OCI-LY7 (cell line): ENCODE results near the gene GIPC2. TPM values are rescaled to one million over a fixed set of nuclear protein-coding genes. Genes with fewer than 3 reads are reported as not detected.

Experiments
- BruUV-seq: library from RNA; stranded (reverse); fragments of 400-500 nt; replicated peaks from 2 replicates; lab custom pipeline; 2021; lab: Mats Ljungman, UMichigan
- CTCF ChIA-PET: fragments of 300-600 bp; sonication (Branson Sonifier 250); formaldehyde crosslinking; loops from one replicate; lab custom pipeline; 2022; ENCODE audit warnings: antibody characterized with exemption; ENCODE audit not compliant: unreplicated experiment; lab: Charles Lee
- POLR2A ChIA-PET: fragments of 300-600 bp; sonication (Branson Sonifier 250); formaldehyde crosslinking; loops from one replicate; lab custom pipeline; 2022; ENCODE audit warnings: antibody characterized with exemption; lab: Charles Lee
- DNase-seq: peaks from one replicate; pipeline ENCODE4 v3.0.0-alpha.2; 2015; ENCODE audit warnings: low spot score
- H2AFZ ChIP-seq: fragments of 200-600 bp; sonication (generic), shearing (Covaris generic); 2 replicates; pipeline ENCODE4 v1.6.1; 2014; ENCODE audit warnings: mild to moderate bottlenecking, antibody characterized with exemption, low read length, moderate library complexity
- H3K27ac ChIP-seq: fragments of 200-600 bp; sonication (generic); 2 replicates; pipeline ENCODE4 v1.5.1; 2014; ENCODE audit warnings: mixed run types, low read depth, mild to moderate bottlenecking, moderate library complexity, low read length, inconsistent platforms; ENCODE audit not compliant: poor library complexity, severe bottlenecking
- H3K36me3 ChIP-seq: fragments of 200-600 bp; sonication (generic); 2 replicates; pipeline ENCODE4 v1.6.1; 2014; ENCODE audit warnings: mild to moderate bottlenecking, antibody characterized with exemption, low read length, moderate library complexity, mixed read lengths; ENCODE audit not compliant: insufficient read depth
- H3K4me1 ChIP-seq: fragments of 200-600 bp; sonication (generic); 2 replicates; pipeline ENCODE4 v1.5.1; 2014; ENCODE audit warnings: mild to moderate bottlenecking, low read length; ENCODE audit not compliant: insufficient read depth, poor library complexity, severe bottlenecking
- H3K4me2 ChIP-seq: fragments of 200-600 bp; sonication (generic); 2 replicates; pipeline ENCODE4 v1.6.1; 2014; ENCODE audit warnings: mild to moderate bottlenecking, low read length
- H3K4me3 ChIP-seq: fragments of 200-600 bp; sonication (generic); 2 replicates; pipeline ENCODE4 v1.5.1; 2014; ENCODE audit warnings: mild to moderate bottlenecking, low read depth, low read length; ENCODE audit not compliant: poor library complexity, severe bottlenecking
- H3K79me2 ChIP-seq: fragments of 200-600 bp; sonication (generic); 2 replicates; pipeline ENCODE4 v1.6.1; 2016; ENCODE audit warnings: low read depth, mild to moderate bottlenecking, low read length, moderate library complexity, mixed read lengths; ENCODE audit not compliant: insufficient read depth
- H3K9me2 ChIP-seq: fragments of 200-600 bp; sonication (generic); 2 replicates; pipeline ENCODE4 v1.6.1; 2016; ENCODE audit warnings: mild to moderate bottlenecking, low read length, mixed read lengths; ENCODE audit not compliant: insufficient read depth
- H3K9me3 ChIP-seq: fragments of 200-600 bp; sonication (generic); 2 replicates; pipeline ENCODE4 v1.6.1; 2014; ENCODE audit warnings: mild to moderate bottlenecking, mixed run types, low read length, mixed read lengths
- H4K20me1 ChIP-seq: fragments of 200-600 bp; sonication (generic); 2 replicates; pipeline ENCODE4 v1.6.1; 2014; ENCODE audit warnings: mild to moderate bottlenecking, antibody characterized with exemption, low read length, moderate library complexity, mixed read lengths; ENCODE audit not compliant: insufficient read depth
- EZH2phosphoT487 ChIP-seq: fragments of 200-600 bp; sonication (generic); IDR thresholded peaks from 2 replicates; pipeline ENCODE4 v1.6.1; 2018; ENCODE audit warnings: low read depth, borderline replicate concordance, mild to moderate bottlenecking, mixed run types, antibody characterized with exemption, low read length, moderate library complexity, mixed read lengths
- intact Hi-C: fragments of 100-400 bp; cut with micrococcal nuclease; formaldehyde crosslinking; loops from one replicate; pipeline ENCODE4 v1.10.0; 2022; ENCODE audit not compliant: unreplicated experiment
- total RNA-seq, 2 experiments: library from RNA; depleted of rRNA in 1 of 2; stranded (reverse); fragments of >200 nt in 1 of 2; shearing (Covaris generic) in 1 of 2; gene quantifications; 2 replicates each; pipeline ENCODE4 v1.2.3, GENCODE V29; 2014 to 2022
- TF ChIP-seq, protein P1 (sequence below): fragments of 200-600 bp; sonication (generic); conservative IDR thresholded peaks from 2 replicates; pipeline ENCODE4 v1.5.1; 2014; ENCODE audit warnings: mild to moderate bottlenecking, antibody characterized with exemption, low read length, moderate library complexity, mixed read lengths

Gene GIPC2
- total RNA-seq, 2 experiments from 2014 or later: not detected

DNA sequence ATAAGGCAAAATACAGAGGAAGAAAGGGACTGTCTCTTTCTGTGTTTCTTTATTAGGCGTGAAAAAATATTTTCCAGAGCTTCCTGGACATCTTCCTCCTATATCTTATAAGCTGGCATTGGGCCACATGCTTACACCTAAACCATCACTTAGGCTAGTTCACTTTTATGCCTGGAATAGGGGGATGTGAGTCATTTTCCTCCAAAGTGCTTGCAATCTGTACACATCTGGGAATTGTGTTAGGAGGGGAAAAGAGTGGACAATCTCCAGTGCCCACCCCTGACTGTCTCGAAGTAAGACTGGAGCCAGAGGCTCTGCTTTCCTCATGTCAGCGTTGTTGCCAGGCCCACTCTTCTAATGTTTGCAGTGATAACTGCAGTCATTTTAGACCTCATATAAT lies 29.9 kb downstream of the GIPC2 start:
- Histone ChIP-seq H3K79me2 (no peaks in the 10 kb centered on the region), H3K9me3 (no peaks in the 10 kb centered on the region), H3K36me3 (no peaks in the 10 kb centered on the region), H2AFZ (no peak overlapping the region), H3K4me3 (no peak overlapping the region), H3K4me1 (no peaks in the 10 kb centered on the region), H3K9me2 (no peaks in the 10 kb centered on the region), H3K4me2 (no peak overlapping the region), H4K20me1 (no peaks in the 10 kb centered on the region), H3K27ac (no peak overlapping the region)
- ChIA-PET CTCF (no interaction called here), POLR2A (no interaction called here)
- BruUV-seq: no TSS peak
- TF ChIP-seq, protein P1, sequence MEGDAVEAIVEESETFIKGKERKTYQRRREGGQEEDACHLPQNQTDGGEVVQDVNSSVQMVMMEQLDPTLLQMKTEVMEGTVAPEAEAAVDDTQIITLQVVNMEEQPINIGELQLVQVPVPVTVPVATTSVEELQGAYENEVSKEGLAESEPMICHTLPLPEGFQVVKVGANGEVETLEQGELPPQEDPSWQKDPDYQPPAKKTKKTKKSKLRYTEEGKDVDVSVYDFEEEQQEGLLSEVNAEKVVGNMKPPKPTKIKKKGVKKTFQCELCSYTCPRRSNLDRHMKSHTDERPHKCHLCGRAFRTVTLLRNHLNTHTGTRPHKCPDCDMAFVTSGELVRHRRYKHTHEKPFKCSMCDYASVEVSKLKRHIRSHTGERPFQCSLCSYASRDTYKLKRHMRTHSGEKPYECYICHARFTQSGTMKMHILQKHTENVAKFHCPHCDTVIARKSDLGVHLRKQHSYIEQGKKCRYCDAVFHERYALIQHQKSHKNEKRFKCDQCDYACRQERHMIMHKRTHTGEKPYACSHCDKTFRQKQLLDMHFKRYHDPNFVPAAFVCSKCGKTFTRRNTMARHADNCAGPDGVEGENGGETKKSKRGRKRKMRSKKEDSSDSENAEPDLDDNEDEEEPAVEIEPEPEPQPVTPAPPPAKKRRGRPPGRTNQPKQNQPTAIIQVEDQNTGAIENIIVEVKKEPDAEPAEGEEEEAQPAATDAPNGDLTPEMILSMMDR: no peak
- TF ChIP-seq EZH2phosphoT487: no peak
- no peak for DNase-seq
- intact Hi-C loops: no loop called here

DNA sequence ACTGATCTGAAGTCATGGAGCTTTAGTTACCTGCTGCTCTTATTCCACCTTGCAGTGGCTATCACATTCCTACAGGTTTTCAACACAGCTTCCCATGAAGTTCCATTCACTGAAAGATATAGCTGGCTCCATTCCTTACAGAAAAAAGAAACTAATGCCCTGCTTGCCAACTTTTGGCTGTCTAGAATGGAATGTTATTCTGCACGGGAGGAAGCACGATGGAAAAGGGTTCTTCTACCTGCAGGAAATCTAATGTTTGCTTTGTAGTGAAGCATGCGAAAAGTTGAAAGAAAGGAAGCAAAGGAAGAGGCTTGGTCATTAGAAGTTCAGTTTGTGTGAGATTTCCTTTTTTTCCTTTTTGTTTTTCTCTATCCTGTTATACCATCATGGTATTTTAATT lies 32.6 kb downstream of the GIPC2 start:
- Histone ChIP-seq H3K79me2 (no peaks in the 10 kb centered on the region), H4K20me1 (no peaks in the 10 kb centered on the region), H2AFZ (no peak overlapping the region), H3K4me3 (no peak overlapping the region), H3K4me2 (no peak overlapping the region), H3K4me1 (no peaks in the 10 kb centered on the region), H3K9me3 (no peaks in the 10 kb centered on the region), H3K9me2 (no peaks in the 10 kb centered on the region), H3K27ac (no peak overlapping the region), H3K36me3 (no peaks in the 10 kb centered on the region)
- intact Hi-C loops: no loop called here
- CTCF ChIA-PET: no interaction called here
- no peak for DNase-seq
- no TSS peak for BruUV-seq
- POLR2A ChIA-PET: interaction anchor here (0.5 to 1.0 kb wide), 3 partner anchors 13 to 685 kb away, joined by 3 read pairs; no protein-coding TSS in a partner anchor
- TF ChIP-seq EZH2phosphoT487: no peak
- TF ChIP-seq, protein P1: no peak

DNA sequence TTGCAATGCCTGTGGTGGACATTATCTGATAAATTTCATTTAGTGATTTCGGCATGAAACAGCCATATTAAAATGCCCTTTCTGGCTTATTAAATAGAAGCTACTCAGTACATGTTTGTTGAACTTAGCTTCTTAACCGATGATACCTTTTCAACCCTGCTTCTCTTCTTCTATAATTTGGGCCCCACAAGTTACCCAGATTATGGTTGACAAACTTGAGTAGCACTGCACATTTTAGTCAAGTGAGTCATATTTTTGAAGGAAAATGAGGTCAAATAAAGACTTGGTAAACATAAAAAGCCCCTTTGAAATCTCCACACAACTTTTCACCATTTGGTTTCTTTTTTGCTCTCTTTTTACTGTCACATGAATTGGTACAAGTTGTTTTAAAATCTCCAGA lies 33.8 kb downstream of the GIPC2 start:
- Histone ChIP-seq H3K27ac (no peak overlapping the region), H4K20me1 (no peaks in the 10 kb centered on the region), H3K79me2 (no peaks in the 10 kb centered on the region), H3K36me3 (no peaks in the 10 kb centered on the region), H3K9me3 (no peaks in the 10 kb centered on the region), H3K4me3 (no peak overlapping the region), H3K4me1 (no peaks in the 10 kb centered on the region), H3K9me2 (no peaks in the 10 kb centered on the region), H3K4me2 (no peak overlapping the region), H2AFZ (no peak overlapping the region)
- DNase-seq: no peak
- ChIA-PET POLR2A (interaction anchor here (1.3 kb wide), 1 partner anchor 37 kb away, joined by 3 read pairs; no protein-coding TSS in a partner anchor), CTCF (no interaction called here)
- intact Hi-C loops: no loop called here
- BruUV-seq: no TSS peak
- TF ChIP-seq EZH2phosphoT487: no peak
- TF ChIP-seq, protein P1: no peak
